Endothelial cell of umbilical vein (primary cell): ENCODE results near the gene HYDIN. TPM values are rescaled to one million over a fixed set of nuclear protein-coding genes. Genes with fewer than 3 reads are reported as not detected.

Experiments used
- BruUV-seq: library from RNA; stranded (reverse); fragments of 400-500 nt; replicated peaks from 2 replicates; lab custom pipeline; 2021; lab: Mats Ljungman, UMichigan
- CTCF ChIA-PET: fragments of 300-600, 350-600 bp; sonication (Branson Sonifier 250); formaldehyde crosslinking; loops from one replicate; lab custom pipeline; 2021; ENCODE audit warnings: antibody characterized with exemption, inconsistent platforms; lab: Charles Lee
- POLR2A ChIA-PET: fragments of 300-600, 350-600 bp; sonication (Branson Sonifier 250); formaldehyde crosslinking; loops from one replicate; lab custom pipeline; 2021; ENCODE audit warnings: antibody characterized with exemption, inconsistent platforms; lab: Charles Lee
- DNase-seq: peaks from one replicate; pipeline ENCODE4 v3.0.0-alpha.2; 2011; ENCODE audit warnings: low read depth, low spot score
- FAIRE-seq: peaks from 2 replicates; lab custom pipeline; 2011; peaks lifted over from hg19 to GRCh38; lab: Jason Lieb, UNC
- H2AFZ ChIP-seq: 2 replicates; pipeline ENCODE4 v1.6.0; 2012; ENCODE audit warnings: low read depth, low read length, control low read depth, inconsistent platforms
- H3K27ac ChIP-seq: 2 replicates; pipeline ENCODE4 v1.5.1; 2011; ENCODE audit warnings: low read depth, mild to moderate bottlenecking, control low read depth, low read length, moderate library complexity; ENCODE audit not compliant: insufficient read depth
- H3K27me3 ChIP-seq, 2 experiments: 2 replicates each; pipeline versions ENCODE4 v1.6.0 to v1.6.1; 2011; ENCODE audit warnings: low read length in 2 of 2, mixed read lengths in 1 of 2; ENCODE audit not compliant: control insufficient read depth in 2 of 2, insufficient read depth in 2 of 2
- H3K36me3 ChIP-seq, 2 experiments: 2 replicates in 1 of 2; 3 replicates in 1 of 2; pipeline ENCODE4 v1.5.1; 2011; ENCODE audit warnings: low read length in 2 of 2, mild to moderate bottlenecking in 1 of 2, moderate library complexity in 1 of 2; ENCODE audit not compliant: control insufficient read depth in 2 of 2, insufficient read depth in 2 of 2; ENCODE audit errors: extremely low read depth in 1 of 2
- H3K4me1 ChIP-seq: 3 replicates; pipeline ENCODE4 v1.5.1; 2011; ENCODE audit warnings: mild to moderate bottlenecking, low read length; ENCODE audit not compliant: control insufficient read depth, insufficient read depth; ENCODE audit errors: extremely low read depth
- H3K4me2 ChIP-seq: 2 replicates; pipeline ENCODE4 v1.6.1; 2011; ENCODE audit warnings: low read length, control low read depth, mixed read lengths; ENCODE audit not compliant: insufficient read depth
- H3K4me3 ChIP-seq, 3 experiments: fragments of 200-600 bp in 1 of 3; sonication (generic), shearing (Covaris generic) in 1 of 3; replicated peaks in 1 of 3; 2 replicates each; pipeline ENCODE4 v1.5.1; 2011 to 2016; ENCODE audit warnings: control low read depth in 3 of 3, low read length in 3 of 3, mild to moderate bottlenecking in 2 of 3, inconsistent platforms in 1 of 3, low read depth in 1 of 3, moderate library complexity in 1 of 3; ENCODE audit not compliant: insufficient read depth in 1 of 3
- H3K79me2 ChIP-seq: 2 replicates; pipeline ENCODE4 v1.6.0; 2012; ENCODE audit warnings: low read length, inconsistent platforms; ENCODE audit not compliant: control insufficient read depth, insufficient read depth
- H3K9ac ChIP-seq: replicated peaks from 2 replicates; pipeline ENCODE3; 2011; ENCODE audit warnings: low read length, control low read depth; ENCODE audit not compliant: insufficient read depth; ENCODE audit errors: extremely low read depth
- H3K9me1 ChIP-seq: replicated peaks from 3 replicates; pipeline ENCODE4 v1.6.0; 2011; ENCODE audit warnings: mild to moderate bottlenecking, low read length; ENCODE audit not compliant: control insufficient read depth, insufficient read depth; ENCODE audit errors: extremely low read depth
- H3K9me3 ChIP-seq: replicated peaks from 2 replicates; pipeline ENCODE4 v1.5.1; 2012; ENCODE audit warnings: low read length, inconsistent platforms; ENCODE audit not compliant: control insufficient read depth, insufficient read depth
- H4K20me1 ChIP-seq: replicated peaks from 2 replicates; pipeline ENCODE3; 2011; ENCODE audit warnings: mild to moderate bottlenecking, low read length; ENCODE audit not compliant: control insufficient read depth, insufficient read depth; ENCODE audit errors: extremely low read depth
- EZH2 ChIP-seq: IDR thresholded peaks from 2 replicates; pipeline ENCODE4 v1.6.1; 2012; ENCODE audit warnings: borderline replicate concordance, low read depth, mild to moderate bottlenecking, moderate library complexity, low read length, inconsistent platforms; ENCODE audit not compliant: severe bottlenecking
- FOS ChIP-seq: IDR thresholded peaks from 2 replicates; pipeline ENCODE4 v1.6.1; 2011; ENCODE audit warnings: mild to moderate bottlenecking, low read length, moderate library complexity, borderline replicate concordance; ENCODE audit not compliant: insufficient read depth
- GATA2 ChIP-seq: IDR thresholded peaks from 2 replicates; pipeline ENCODE4 v1.7.0; 2011; ENCODE audit warnings: low read depth, mild to moderate bottlenecking, moderate library complexity, mixed read lengths, low read length; ENCODE audit not compliant: insufficient read length, insufficient read depth
- JUN ChIP-seq: IDR thresholded peaks from 2 replicates; pipeline ENCODE4 v1.6.1; 2011; ENCODE audit warnings: borderline replicate concordance, low read depth; ENCODE audit not compliant: insufficient read length, insufficient read depth
- MAX ChIP-seq: IDR thresholded peaks from 2 replicates; pipeline ENCODE4 v1.6.1; 2011; ENCODE audit not compliant: insufficient read depth, insufficient read length
- MYC ChIP-seq: IDR thresholded peaks from one replicate; pipeline ENCODE4 v1.6.1; 2011; ENCODE audit warnings: mild to moderate bottlenecking, low read depth, low read length
- POLR2A ChIP-seq: IDR thresholded peaks from 2 replicates; pipeline ENCODE4 v1.6.1; 2012; ENCODE audit warnings: low read depth, mild to moderate bottlenecking, control low read depth, low read length
- POLR2AphosphoS5 ChIP-seq: IDR thresholded peaks from 2 replicates; pipeline ENCODE4 v1.6.1; 2012; ENCODE audit warnings: low read depth, mild to moderate bottlenecking, control low read depth, low read length, moderate library complexity; ENCODE audit not compliant: insufficient read depth
- dilution Hi-C: fragments of 300-500 bp; cut with MboI; formaldehyde crosslinking; loops from one replicate; pipeline ENCODE4 v1.15.0; 2019; ENCODE audit warnings: low sequenced_read_pairs; ENCODE audit not compliant: extremely low pct_ligation_motif_present
- intact Hi-C: fragments of 100-400 bp; cut with micrococcal nuclease; formaldehyde crosslinking; loops from one replicate; pipeline ENCODE4 v1.10.0; 2022
- polyA plus RNA-seq, 4 experiments: library from polyadenylated mRNA; depleted of rRNA in 3 of 4; stranded (reverse) in 3 of 4; unstranded in 1 of 4; fragments of >200 nt; gene quantifications; 2 replicates each; pipeline versions ENCODE4 v1.2.1 to v1.2.3, GENCODE V29; 2011 to 2012; ENCODE audit warnings: missing spikeins in 1 of 4
- total RNA-seq: library from RNA; stranded (reverse); gene quantifications from 2 replicates; pipeline ENCODE4 v1.2.3, GENCODE V29; 2021
- TF ChIP-seq, protein P1 (sequence below), 2 donors: IDR thresholded peaks; 1 replicate in 1 of 2; 2 replicates in 1 of 2; pipeline ENCODE4 v1.5.1; 2011; ENCODE audit warnings: low read length in 2 of 2, mild to moderate bottlenecking in 2 of 2, moderate library complexity in 2 of 2, control low read depth in 1 of 2, inconsistent platforms in 1 of 2, low read depth in 1 of 2; ENCODE audit not compliant: insufficient read depth in 1 of 2; ENCODE audit errors: extremely low read depth in 1 of 2

The HYDIN gene
- total and polyA plus RNA-seq, 2 donors (not counting 3 experiments of a cell fraction or from before 2014, with no cell fraction given), result not detected

- H3K36me3 ChIP-seq, result no peaks in the 10 kb centered on the region
- H3K4me3 ChIP-seq, result no peak overlapping the region
- H3K9me3 ChIP-seq, result no peaks in the 10 kb centered on the region
- dilution Hi-C loops, result no loop called here
- H3K9ac ChIP-seq, result no peak overlapping the region
- intact Hi-C loops, result no loop called here
- no peak overlapping the region for H3K4me2 ChIP-seq
- FAIRE-seq (no peak), DNase-seq (no peak)
- POLR2A ChIA-PET, result no interaction called here
- no peak overlapping the region for H2AFZ ChIP-seq
- no peaks in the 10 kb centered on the region for H3K27me3 ChIP-seq
- H3K9me1 ChIP-seq, result no peaks in the 10 kb centered on the region
- CTCF ChIA-PET, result interaction anchor here (1.3 kb wide), 1 partner anchor 67 kb away, joined by 4 read pairs; no protein-coding TSS in a partner anchor
- H4K20me1 ChIP-seq, result no peaks in the 10 kb centered on the region
- H3K4me1 ChIP-seq, result no peaks in the 10 kb centered on the region
- H3K27ac ChIP-seq, result no peak overlapping the region
- H3K79me2 ChIP-seq, result no peaks in the 10 kb centered on the region
- BruUV-seq, result no TSS peak
- TF ChIP-seq MAX, result no peak
- no peak for TF ChIP-seq GATA2
- no peak for TF ChIP-seq POLR2A
- no peak for TF ChIP-seq JUN
- TF ChIP-seq POLR2AphosphoS5, result no peak
- TF ChIP-seq FOS, result no peak
- TF ChIP-seq EZH2, result no peak
- TF ChIP-seq, protein P1, sequence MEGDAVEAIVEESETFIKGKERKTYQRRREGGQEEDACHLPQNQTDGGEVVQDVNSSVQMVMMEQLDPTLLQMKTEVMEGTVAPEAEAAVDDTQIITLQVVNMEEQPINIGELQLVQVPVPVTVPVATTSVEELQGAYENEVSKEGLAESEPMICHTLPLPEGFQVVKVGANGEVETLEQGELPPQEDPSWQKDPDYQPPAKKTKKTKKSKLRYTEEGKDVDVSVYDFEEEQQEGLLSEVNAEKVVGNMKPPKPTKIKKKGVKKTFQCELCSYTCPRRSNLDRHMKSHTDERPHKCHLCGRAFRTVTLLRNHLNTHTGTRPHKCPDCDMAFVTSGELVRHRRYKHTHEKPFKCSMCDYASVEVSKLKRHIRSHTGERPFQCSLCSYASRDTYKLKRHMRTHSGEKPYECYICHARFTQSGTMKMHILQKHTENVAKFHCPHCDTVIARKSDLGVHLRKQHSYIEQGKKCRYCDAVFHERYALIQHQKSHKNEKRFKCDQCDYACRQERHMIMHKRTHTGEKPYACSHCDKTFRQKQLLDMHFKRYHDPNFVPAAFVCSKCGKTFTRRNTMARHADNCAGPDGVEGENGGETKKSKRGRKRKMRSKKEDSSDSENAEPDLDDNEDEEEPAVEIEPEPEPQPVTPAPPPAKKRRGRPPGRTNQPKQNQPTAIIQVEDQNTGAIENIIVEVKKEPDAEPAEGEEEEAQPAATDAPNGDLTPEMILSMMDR (IDR thresholded peaks at IDR 0.05; ENCODE audit: extremely low read depth in 1 of 2, insufficient read depth in 1 of 2, low read depth in 1 of 2, low read length in 2 of 2), result no peak
- TF ChIP-seq MYC, result no peak
Measured at GRCh38 chr16:71244521-71244920, 14.0 kb upstream of the HYDIN start.
